ENCODE measurements around the gene VEGFD.
"Not testable (repeated sequence)": the region's sequence is repeated elsewhere in the genome, so short reads cannot be mapped to it uniquely, and the experiment has no call there.

The VEGFD gene

GRCh38 chrX:15358533-15358932 is 25.7 kb downstream of the VEGFD start:
- no peak for DNase-seq

GRCh38 chrX:15356444-15356843 is 27.8 kb downstream of the VEGFD start:
- DNase-seq: no peak

DNA sequence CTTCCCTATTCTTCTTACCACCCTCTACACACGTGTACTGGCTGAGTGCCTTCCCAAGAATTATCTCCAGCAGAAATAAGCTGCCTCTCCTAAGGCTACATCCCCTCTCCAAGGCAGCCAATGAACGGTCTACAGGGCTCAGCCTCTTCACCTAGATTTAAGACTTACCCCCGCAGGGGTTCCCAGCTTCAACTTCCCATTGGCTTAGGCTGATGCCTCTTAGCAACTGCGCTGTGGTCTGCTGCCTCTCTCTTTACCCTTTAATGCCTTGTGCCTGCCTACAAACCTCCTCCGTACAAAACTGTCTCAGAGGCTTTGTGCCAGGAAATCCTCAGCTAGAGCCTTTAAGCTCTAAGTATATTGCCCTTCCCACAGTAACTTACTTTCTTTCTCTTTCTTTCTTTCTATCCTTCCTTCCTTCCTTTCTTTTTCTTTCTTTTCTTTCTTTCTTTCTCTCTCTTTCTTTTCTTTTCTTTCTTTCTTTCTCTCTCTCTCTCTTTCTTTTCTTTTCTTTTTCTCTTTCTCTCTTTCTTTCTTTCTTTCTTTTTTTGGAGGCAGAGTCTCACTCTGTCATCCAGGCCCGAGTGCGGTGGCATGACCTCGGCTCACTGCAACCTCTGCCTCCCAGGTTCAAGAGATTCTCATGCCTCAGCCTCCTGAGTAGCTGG is 33.8 kb downstream of the VEGFD start:
- no peak for DNase-seq

DNA sequence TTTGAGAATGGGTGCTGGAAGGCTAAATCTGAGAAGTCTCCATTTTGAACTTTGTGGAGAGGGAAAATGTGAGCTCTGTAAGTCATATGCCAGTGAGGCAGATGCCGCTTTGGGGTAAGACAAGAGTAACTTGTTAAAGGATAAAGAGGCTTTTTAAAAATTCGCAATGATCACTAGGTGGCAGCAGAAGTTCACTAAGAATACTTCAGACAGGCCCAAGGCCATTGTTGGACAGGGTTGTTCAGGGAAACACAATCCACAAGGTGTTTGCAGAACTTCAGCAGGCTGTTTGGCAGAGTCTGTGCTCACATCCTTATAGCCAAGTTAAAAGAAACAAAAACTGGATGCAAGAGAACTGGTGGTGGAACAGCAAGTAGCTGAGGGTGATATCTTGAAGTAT is 35.2 kb downstream of the VEGFD start:
- DNase-seq: no peak

GRCh38 chrX:15345976-15346375 is 38.2 kb downstream of the VEGFD start:
- no peak for DNase-seq

DNA sequence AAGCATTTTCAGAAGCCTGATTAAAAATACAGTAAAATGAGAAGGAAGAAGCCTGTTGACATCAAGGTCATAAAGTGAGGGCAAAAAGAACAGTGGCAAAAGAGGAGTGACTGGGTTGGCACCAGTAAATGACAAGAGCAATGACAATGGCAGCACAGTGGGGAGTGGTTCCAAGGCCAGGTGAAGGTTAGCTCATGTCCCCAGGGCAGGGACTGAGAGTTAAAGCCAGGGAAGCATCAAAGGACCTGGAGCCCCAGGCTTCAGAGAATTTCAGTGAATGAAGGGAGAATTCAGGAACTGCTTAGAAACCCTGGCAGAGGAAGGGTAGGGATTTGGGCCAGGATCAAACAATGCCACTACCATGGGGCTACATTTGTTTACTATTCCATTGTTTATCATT is 40.1 kb downstream of the VEGFD start:
- DNase-seq: no peak

GRCh38 chrX:15343075-15343476 is 41.1 kb downstream of the VEGFD start:
- no peak for DNase-seq

DNA sequence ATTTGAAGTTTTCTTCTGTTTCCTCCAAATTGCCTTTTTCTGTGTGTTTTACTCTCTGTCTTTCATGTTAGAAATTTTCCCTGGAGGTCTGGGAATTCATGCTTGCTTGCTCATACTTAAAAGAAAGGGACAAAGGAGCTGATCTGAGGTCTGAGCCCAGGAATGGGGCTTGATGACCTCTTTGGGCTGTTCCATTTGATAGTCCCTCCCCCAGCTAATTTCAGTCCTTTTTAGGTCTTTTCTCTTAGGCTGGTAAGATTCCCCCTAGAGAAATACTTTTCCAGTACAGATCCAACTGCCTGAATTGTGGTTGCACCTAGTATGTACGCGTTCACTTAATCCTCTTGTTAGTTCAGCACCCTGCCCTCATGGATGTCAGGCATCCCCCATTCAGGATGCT is 43.3 kb downstream of the VEGFD start:
- DNase-seq: no peak

GRCh38 chrX:15336023-15336413 is 48.2 kb downstream of the VEGFD start:
- peak; percentile 45 for DNase-seq

GRCh38 chrX:15335135-15336022 is 48.8 kb downstream of the VEGFD start, which contains the start of gene PIGA:
TSS of gene PIGA (minus strand) at chrX:15335523. CDS start at chrX:15331930, 3,593 bp downstream.
- DNase-seq: peak; percentile 93

DNA sequence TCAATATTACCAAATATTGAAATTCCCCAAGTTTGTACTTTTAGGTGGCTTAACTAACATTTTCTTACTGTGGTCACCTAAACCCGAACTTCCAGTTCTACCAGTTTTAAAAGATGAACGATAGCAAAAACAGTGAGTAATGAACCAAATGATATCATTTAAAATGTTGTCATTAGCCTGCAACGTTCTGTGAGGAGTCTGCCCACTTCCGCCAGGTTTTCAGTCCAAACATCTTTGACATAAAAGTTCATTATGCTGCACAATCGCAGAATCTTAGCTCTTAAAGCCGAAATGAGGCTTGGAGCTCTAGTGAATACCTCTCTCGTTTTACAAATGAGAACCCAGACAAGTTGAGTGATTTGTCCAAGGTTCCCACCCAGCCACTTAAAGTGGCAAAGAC is 49.7 kb downstream of the VEGFD start:
- DNase-seq: no peak

DNA sequence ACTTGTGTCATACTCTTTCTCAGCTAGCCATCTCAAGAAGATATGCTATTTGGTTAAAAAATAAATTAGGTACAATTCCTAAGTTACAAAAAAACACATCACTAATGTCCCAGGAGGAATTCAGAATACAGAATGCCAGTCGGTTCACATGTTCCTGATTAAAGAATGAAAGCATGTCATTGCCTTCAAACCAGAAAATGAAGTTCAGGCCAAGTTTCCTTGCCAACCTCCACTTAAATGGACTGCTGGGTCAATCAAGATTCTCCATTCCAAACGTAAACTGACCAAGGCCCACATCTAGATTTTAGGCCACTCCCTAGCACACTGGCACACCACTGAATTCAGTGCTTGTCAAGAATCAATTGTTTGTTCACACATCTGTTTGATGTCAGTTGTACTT is 55.4 kb downstream of the VEGFD start:
- no peak for DNase-seq

DNA sequence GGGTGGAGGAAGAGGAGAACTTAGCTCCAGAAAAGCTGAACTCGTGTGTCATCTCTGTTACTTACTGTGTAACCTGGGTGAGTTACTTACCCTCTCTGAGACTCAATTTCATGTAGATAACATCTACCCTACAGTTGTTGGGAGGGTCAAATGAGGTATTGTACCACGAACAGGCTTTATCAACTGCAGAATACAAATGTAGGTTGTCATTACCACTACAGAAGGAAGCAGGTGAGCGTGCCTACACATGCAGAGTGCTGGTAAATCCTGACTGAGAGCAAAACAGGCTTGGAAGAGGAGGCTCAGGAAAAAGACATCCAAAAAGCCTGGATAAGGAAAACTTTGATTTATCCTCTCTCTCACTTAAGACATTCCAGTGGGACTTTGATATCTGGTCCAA is 56.1 kb downstream of the VEGFD start:
- no peak for DNase-seq

DNA sequence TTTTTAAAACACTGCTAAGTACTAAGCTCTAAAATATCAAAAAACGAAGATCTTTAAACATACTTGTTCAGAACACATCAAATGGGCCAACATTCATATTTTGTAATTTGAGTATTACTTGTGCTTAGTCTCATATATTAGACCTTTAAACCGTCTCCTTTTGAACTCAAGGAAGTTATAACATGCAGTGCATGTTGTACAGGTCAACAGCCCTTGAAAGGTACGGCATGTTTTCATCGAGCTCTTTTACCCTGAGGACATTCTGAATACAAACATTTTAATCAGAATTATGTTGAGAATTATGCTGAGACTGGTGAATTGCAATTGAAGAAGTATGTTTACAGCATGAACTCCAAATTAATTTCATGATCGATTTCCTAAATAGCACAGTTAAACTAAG is 61.7 kb downstream of the VEGFD start:
- DNase-seq: no peak

GRCh38 chrX:15322072-15322471 is 62.1 kb downstream of the VEGFD start:
- no peak for DNase-seq

- no peak for DNase-seq
These were observed 62.8 kb downstream of the VEGFD start for GRCh38 chrX:15321447-15321846.

- DNase-seq: no peak
These were observed 63.9 kb downstream of the VEGFD start for GRCh38 chrX:15320297-15320696.

DNA sequence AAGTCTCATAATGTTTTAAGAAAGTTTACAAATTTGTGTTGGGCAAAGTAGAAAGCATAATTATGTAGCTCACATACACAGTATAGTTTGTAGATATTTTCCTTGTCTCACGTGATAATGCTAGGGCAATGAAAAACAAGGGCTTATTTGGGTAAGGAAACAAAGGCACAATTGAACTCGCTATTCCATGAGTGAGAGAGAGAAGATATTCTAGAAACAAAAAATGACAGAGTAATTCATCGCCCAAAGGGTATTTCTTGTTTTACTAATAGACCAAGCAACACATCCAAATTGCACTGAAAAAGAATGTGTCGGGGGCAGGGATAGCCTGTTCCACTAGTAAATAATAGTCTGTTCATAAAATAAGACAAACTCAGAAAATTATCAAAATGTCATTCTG is 65.1 kb downstream of the VEGFD start:
- DNase-seq: no peak

DNA sequence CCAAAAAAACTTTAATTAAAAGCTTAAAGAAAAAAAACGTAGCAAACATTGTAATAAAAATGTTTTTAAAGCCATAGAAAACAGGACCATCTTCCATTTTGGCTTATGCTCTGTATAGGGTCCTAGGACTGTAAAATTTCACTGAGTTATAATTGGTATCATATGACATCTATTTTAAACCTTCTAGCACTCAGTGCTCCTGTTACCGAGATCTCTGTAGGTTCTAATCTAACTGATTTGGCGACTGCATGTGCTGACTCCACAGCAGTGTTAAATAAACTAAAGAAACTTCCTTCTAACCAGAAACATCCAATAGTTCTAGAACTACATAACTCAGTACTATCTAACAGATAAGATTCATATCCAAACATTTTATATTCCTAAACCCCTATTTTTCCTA is 68.7 kb downstream of the VEGFD start, which contains the start of gene ASB11:
ASB11 (minus strand) TSS at position 132 of the 400 bp plus-strand sequence; CDS start at position 97, 35 bp downstream.
- no peak for DNase-seq

DNA sequence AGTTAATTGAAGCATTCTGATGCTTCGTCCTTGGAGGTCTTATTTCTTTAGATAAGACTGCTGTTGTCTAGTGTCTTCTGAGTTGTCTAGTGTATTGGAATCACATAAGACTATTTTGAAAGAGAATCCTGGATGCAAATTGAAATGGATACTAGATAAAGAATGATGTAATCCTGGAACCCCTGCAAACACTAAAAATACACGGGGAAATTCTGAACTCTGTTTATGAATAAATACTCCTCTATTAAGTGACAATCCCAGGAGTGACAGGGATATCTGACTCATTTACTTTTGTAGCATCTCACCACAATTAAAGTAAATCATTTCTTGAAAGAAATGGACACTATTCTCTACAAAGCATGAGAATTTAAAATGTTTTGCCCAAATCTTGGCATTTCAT is 69.7 kb downstream of the VEGFD start:
- DNase-seq: no peak

GRCh38 chrX:15311119-15311518 is 73.1 kb downstream of the VEGFD start:
- no peak for DNase-seq

DNA sequence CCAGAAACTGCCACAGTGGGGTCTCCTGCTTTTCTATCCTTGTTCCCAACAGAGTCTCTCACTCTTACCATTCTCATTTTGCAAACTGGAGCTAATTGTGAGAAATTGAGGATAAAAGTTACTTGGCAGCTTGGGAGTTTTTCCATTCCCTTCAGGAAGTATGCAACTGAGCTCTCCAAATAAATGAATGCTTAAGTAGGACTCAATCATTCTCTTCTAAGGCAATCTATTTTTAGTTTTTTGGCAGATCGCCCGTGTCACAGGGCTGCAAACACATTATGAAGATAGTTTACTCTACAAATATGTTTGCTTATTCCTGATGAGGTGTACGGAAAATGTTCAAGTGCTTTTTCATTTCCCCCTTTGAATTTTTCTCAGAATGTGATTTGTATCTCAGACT is 74.1 kb downstream of the VEGFD start:
- no peak for DNase-seq

DNA sequence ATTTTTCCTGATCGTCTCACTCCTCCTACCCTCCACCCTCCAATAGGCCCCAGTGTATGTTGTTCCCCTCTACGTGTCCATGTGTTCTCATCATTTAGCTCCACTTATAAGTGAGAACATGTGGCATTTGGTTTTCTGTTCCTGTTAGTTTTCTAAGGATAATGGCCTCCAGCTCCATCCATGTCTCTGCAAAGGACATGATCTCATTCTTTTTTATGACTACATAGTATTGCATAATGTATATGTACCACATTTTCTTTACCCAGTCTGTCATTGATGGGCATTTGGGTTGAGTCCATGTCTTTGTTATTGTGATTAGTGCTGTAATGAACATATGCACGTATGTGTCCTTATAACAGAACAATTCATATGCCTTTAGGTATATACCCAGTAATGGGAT is 78.3 kb downstream of the VEGFD start:
- not testable (repeated sequence) for DNase-seq

DNA sequence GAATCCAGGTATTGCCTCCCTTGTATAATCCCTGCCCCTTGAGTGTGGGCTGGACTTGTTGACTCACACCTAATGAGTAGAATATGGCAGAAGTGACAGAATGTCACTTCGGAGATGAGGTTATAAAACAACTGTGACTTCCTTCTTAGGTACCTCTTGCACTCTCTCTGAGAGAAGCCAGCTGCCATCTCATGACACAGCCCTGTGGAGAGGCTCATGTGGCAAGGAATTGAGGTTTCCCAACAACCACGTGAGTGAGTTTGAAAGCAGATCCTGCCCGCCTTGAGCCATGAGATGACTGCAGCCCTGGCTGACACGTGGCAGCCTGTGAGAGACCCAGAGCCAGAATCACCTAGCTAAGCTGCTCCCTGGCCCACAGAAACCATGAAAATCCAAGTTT is 82.3 kb downstream of the VEGFD start:
- peak; percentile 41 for DNase-seq

Measured in stimulated activated CD4-positive, alpha-beta T cell treated with anti-CD3 and anti-CD28 coated beads, Interleukin-1b, Interleukin-23, amount 100 ng/mL, for 48 hours (primary cell).